Glomerular visceral epithelial cell (primary cell): Measurements from ENCODE around the gene PKP3.
"Not testable (repeated sequence)": the region's sequence is repeated elsewhere in the genome, so short reads cannot be mapped to it uniquely, and the experiment has no call there.

ENCODE experiments used
- DNase-seq: peaks from one replicate; pipeline ENCODE4 v3.0.0-alpha.2; 2016; ENCODE audit errors: extremely low spot score

Gene PKP3

GRCh38 chr11:362642-363442, 31.2 kb upstream of the PKP3 start:
- no peak for DNase-seq

GRCh38 chr11:363443-363805, 30.6 kb upstream of the PKP3 start:
- not testable (repeated sequence) for DNase-seq

DNA sequence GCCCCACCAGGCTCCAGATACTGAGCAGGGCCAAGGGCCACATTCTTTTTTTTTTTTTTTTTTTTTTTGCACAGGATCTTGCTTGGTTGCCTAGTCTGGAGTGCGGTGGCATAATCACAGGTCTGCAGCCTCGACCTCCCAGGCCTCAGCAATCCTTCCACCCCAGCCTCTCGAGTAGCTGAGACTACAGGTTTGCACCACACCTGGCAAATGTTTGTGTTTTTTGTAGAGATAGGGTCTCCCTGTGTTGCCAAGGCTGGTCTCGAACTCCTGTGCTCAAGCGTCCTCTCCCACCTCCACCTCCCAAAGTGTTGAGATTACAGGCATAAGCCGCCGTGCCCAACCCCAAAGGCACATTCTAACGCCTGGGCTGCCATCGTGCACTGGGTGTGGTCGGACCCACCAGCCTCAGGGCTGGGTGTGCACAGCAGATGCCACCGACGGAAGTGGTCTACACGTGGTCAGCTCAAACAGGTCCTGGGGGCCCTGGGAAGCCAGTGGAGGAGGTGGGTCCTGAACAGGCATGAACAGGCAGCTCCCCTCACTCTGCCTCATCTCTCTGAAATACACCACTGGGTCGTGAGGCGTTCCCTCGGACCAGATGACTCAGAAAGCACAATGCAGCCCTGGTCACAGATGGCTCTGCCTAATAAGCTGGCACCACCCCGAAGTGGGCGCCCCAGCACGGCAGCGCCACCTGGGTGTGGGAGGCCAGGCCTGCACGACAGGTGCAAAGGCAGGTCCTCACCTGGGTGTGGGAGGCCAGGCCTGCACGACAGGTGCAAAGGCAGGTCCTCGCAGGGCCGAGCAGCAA, 29.9 kb upstream of the PKP3 start:
- DNase-seq: peak; percentile 42

DNA sequence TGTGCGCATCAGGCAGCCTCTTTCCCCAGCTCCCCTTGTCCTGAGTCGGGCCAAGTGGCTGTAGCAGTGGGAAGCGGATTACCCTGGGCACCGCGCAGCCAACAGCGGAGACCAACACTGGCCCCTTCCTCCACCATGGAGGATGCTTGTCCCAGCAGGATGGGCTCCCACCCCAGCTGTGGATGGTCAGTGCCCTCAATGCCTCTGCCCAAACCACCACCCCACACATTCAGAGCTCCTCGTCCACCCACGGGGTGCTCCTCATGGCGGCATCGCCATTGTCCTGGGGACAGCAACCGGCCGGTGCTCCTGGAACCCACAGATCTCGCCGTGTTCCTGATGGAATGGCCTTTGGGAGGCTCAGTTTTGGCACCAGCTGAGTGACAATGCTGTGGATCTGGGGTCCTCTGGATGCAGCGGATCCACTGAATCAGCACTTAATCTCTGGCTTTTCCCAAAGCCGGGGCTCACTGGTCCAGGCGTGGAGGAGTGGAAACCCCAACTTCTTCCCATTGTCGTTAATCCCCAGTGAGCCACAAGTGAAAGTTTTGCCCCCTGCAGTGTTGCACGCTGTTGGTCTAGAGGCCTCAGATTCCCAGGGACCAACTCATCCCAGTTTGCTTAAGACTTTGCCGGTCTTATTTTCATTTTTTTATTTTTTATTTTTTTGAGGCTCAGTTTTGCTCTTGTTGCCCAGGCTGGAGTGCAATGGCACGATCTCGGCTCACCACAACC, 28.9 kb upstream of the PKP3 start:
- DNase-seq: no peak

- DNase-seq: no peak
Measured at GRCh38 chr11:365831-366230, 28.2 kb upstream of the PKP3 start.

DNA sequence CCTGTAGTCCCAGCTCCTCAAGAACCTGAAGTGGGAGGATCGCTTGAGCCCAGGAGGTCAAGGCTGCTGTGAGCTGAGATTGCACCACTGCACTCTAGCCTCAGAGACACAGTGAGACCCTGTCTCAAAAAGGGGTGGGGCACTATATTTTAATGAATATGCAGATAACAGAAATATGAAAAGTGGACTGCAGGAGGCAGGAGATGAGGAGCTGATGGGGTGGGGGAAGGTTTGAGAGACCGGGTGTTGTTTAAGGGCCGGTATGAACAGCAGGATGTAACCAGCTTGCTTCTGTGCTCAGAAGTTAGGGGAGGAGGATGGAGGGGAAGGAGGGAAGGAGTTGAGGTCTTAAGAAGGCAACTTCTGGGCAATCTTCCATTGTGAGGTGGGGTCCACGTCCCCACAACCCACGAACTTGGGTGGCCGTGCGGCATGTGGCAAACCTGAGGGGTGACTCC, 26.0 kb upstream of the PKP3 start:
- no peak for DNase-seq

DNA sequence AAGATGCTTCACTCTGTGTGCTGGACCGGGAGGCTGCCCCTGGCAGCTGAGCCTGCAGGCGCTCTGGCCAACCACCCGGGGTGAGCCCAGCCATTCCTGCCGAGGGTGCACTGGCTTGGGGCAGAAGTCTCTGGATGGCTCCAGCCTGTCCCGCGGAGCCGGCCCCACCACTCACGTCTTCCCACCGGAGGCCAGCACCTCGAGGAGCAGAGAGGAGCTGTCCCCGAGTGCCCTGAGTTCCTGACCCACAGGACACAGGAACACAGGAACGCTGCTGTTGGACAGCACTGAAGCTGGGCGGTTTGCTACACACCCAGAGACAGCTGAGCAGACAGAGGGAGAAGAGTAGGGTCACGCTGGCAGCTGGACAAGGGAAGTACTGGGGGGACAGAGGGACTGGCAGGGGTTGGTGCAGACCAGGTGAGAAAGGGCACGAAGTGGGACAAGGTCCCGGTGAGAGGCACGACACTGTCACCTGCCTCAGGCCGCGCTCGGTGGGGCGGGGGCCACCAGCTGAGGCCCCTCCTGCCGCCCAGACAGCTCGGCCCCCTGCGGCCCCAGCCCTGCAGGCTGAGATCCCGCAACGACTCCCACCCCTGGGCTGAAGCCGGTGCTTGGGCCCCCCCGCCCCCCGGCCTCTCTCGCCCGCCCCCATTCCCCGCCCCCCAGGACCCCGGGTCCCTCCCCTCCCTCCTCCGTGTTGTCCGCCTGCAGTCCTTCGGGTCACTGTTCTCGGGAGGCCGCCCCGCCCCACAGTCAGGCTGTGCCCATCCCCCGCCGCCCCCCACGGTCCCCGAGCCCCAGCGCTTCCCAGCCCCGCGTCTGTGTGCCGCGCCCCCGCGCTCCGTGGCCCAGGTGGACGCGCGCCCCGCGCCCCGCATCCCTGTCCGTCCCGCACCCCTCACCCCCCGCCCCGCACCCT, 25.3 kb upstream of the PKP3 start:
- no peak for DNase-seq

GRCh38 chr11:369336-370018, 24.5 kb upstream of the PKP3 start, which contains the start of gene B4GALNT4:
Gene B4GALNT4 (plus strand): TSS chr11:369499. CDS start chr11:369804, 305 bp downstream.
- no peak for DNase-seq

GRCh38 chr11:370070-370941, 23.7 kb upstream of the PKP3 start:
- DNase-seq: no peak

DNA sequence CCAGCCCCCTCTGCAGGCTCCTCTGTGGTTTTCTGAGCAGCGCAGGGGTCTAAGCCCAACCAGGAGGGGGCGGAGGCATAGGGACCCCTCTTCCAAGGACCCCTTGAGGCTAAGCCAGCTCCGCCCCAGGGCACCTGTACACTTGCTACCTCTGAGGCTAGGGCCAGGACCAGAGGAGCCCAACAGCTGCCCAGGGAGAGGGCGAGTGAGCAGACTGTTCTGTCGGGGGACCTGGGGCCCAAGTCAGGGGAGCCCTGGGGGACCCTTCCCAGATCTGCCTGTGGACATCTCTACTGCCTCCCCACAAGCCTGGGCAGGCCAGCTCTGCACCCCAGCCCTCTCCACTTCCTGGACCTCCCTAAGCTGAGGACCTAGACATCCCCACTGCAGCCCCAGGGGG, 23.0 kb upstream of the PKP3 start:
- DNase-seq: no peak

DNA sequence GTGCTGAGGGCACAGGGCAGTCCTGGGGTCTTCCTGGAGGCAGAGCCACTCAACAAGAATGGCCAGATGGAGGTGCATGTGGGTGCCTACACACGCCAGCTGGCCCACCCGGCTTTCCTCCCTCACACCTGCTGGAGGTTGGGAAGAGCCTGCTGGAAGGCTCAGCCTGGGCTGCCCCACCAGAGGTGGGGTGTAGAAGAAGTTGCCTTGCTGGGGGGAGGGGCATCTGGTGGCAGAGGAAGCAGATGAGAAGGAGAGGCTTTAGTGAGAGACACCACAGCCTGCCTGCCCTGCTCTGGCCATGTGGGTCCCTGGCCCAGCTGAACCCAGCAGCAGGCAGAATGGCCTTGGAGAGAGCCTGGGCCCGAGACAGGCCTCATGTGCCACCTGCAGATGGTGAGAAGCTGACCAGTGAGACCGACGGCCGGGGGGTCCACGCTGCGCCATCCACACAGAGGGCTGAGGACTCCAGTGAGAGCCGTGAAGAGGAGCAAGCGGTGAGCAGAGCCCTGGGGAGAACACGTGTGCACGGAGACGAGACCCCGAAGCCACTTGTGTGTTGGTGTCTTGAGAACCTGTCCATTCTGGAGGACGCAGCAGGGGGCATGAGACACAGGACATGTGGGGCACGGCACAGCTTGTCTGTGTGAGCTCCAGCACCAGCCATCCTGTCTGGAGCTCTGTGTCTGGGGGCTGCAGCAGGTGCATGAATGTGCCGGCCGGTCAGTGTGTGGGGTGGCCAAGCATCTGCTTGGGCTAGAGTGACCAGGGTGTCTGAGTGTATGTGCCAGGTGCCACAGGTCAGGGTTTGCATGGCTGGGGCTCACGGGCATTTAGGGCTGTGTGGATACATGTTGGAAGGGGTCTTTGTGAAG, 22.1 kb upstream of the PKP3 start:
- DNase-seq: no peak

DNA sequence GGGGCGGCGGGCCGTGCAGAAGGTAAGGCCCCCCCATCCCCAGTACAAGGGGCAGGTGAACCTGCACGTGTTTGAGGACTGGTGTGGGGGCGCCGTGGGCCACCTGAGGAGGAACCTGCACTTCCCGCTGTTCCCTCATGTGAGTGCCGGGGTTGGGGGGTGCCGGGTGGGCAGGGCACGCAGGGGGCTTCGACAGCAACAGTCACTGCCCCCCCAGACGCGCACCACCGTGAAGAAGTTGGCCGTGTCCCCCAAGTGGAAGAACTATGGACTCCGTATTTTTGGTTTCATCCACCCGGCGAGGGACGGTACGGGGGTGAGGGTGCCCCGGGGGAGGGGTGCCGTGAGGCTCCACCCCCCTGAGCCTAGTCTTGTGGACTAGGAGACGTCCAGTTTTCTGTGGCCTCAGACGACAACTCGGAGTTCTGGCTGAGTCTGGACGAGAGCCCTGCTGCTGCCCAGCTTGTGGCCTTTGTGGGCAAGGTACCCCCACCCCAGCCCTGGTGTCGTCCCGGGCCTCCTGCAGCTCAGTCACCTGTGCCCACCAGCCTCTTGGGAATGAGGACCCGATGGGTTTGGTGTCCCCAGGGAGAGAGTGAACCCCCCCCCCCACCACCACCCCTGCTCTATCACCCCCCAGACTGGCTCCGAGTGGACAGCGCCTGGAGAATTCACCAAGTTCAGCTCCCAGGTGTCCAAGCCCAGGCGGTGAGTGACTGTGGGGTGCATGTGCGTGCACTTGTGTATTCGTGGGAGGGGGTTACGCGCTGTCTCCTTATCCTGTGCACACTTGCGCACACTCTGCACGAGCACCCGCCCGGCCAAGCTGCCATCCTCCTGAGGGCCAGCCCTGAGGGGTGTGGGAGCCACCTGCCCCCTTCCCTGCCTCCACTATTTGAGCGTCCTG, 20.9 kb upstream of the PKP3 start:
- no peak for DNase-seq

- DNase-seq: no peak
Measured at GRCh38 chr11:373716-374551, 20.1 kb upstream of the PKP3 start.

GRCh38 chr11:375065-376025, 18.7 kb upstream of the PKP3 start:
- DNase-seq: no peak

DNA sequence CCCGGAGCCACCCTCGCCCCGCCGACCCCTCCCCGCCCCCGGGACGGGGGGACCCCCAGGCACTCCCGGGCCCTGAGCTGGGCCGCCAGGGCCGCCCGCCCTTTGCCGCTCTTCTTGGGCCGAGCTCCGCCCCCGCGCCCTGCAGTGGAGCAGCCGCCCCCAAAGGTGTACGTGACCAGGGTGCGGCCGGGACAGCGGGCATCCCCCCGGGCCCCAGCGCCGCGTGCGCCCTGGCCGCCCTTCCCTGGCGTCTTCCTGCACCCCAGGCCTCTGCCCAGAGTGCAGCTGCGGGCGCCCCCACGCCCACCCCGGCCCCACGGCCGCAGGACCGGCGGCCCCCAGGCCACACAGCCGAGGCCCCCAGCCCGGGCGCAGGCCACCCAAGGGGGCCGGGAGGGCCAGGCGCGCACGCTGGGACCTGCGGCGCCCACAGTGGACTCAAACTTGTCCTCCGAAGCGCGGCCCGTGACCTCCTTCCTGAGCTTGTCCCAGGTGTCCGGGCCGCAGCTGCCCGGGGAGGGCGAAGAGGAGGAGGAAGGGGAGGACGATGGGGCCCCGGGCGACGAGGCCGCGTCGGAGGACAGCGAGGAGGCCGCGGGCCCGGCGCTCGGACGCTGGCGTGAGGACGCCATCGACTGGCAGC, 17.4 kb upstream of the PKP3 start:
- DNase-seq: no peak
